Prostate gland (tissue), 2 donors: ENCODE data around the gene PRKD1. TPM values are rescaled to one million over a fixed set of nuclear protein-coding genes. Genes with fewer than 3 reads are reported as not detected.

Experiments used
- DNase-seq: peaks from one replicate; pipeline ENCODE4 v3.0.0-alpha.2; 2019; ENCODE audit warnings: low spot score
- H3K27ac ChIP-seq, 2 donors: fragments of 200-600 bp; sonication (generic); 2 replicates each; pipeline ENCODE4 v1.5.1; 2017 to 2019
- H3K27me3 ChIP-seq: fragments of 200-600 bp; sonication (generic); replicated peaks from 2 replicates; pipeline ENCODE4 v1.5.1; 2019; ENCODE audit not compliant: insufficient read depth
- H3K36me3 ChIP-seq, 2 donors: fragments of 200-600 bp; sonication (generic); 1 replicate in 1 of 2; 2 replicates in 1 of 2; pipeline versions ENCODE4 v1.5.1 to v1.8.1; 2017 to 2019
- H3K4me1 ChIP-seq: fragments of 200-600 bp; sonication (generic); replicated peaks from 2 replicates; pipeline ENCODE4 v1.5.1; 2019
- H3K4me3 ChIP-seq, 2 donors: fragments of 200-600 bp; sonication (generic); 2 replicates each; pipeline ENCODE4 v1.5.1; 2017 to 2019
- H3K9me3 ChIP-seq: fragments of 200-600 bp; sonication (generic); 2 replicates; pipeline ENCODE4 v1.5.1; 2017
- CTCF ChIP-seq, 4 experiments: fragments of 200-600 bp in 2 of 4; fragments of 450-650 bp in 2 of 4; sonication (generic) in 2 of 4; IDR thresholded peaks; 1 replicate in 3 of 4; 2 replicates in 1 of 4; pipeline ENCODE4 v1.5.1; 2016 to 2019; ENCODE audit warnings: antibody characterized with exemption in 4 of 4, mild to moderate bottlenecking in 2 of 4, moderate library complexity in 2 of 4
- POLR2A ChIP-seq: fragments of 450-650 bp; IDR thresholded peaks from one replicate; pipeline ENCODE4 v1.6.1; 2016; ENCODE audit warnings: antibody characterized with exemption, mild to moderate bottlenecking
- POLR2AphosphoS5 ChIP-seq: sonication (generic); formaldehyde crosslinking; IDR thresholded peaks from one replicate; pipeline ENCODE4 v1.6.1; 2017; ENCODE audit warnings: antibody characterized with exemption
- WGBS: methylation state at CpG from one replicate; pipeline ENCODE4 v1.1.5; 2018; 5-methylcytosine and 5-hydroxymethylcytosine counted together
- intact Hi-C: fragments of 100-400 bp; cut with DNase I; formaldehyde crosslinking; loops from one replicate; pipeline ENCODE4 v1.14.2; 2022
- total RNA-seq, 2 donors: library from RNA; depleted of rRNA; stranded (reverse); fragments of >200 nt; gene quantifications; one replicate each; pipeline ENCODE4 v1.1.0, GENCODE V29; 2016

The PRKD1 gene
- total RNA-seq, 2 donors from 2014 or later, result 45.0 to 82.0 TPM

DNA sequence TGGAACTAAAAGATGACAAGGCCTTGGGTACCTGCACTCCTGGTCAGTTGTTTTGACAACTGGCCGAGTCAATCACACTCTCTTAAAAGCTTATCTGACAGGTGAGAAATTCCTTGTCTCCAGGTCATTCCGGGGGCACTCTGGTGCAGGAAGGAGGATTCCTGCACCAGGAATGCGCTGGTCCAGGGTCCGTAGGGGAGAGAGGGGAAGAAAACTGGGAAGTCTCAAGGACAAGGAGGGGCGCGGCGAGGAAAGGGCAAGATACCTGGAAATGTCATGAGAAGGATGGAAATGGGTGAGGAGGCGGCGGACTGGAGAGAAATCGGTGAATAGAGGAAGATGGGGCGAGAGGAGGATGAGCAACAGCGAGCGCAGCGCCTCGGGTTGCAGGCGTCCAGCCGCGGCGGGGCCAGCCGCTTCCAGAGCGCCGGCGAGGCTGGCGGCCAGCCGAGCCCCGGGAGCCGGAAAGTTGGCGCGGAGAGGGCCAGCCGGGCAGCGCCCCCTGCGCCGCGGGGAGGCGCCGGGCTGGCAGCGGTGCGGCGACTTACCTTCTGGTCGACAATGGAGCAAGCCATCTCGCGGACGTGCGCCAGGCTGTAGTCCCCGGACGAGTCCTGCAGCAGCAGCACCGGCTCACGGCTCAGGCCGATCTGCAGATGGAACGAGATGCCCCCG lies 809 bp downstream of the PRKD1 start:
- H3K36me3 ChIP-seq, result no peaks in the 10 kb centered on the region
- H3K4me3 ChIP-seq, result peak overlapping the region; percentile 69 to 79
- under 1% methylated on average over 33 of the region's 51 CpGs for WGBS
- no peaks in the 10 kb centered on the region for H3K9me3 ChIP-seq
- no peaks in the 10 kb centered on the region for H3K4me1 ChIP-seq
- peak; percentile 54 for DNase-seq
- H3K27ac ChIP-seq, result peak overlapping the region; percentile 80 to 81
- H3K27me3 ChIP-seq, result no peaks in the 10 kb centered on the region
- intact Hi-C loops, result loop anchor here (5.0 to 10.0 kb wide), 2 partner anchors 185 to 372 kb away; no protein-coding TSS in a partner anchor
- TF ChIP-seq POLR2A, result no peak
- peak; percentile 8 to 42 (median 24) for TF ChIP-seq CTCF (IDR thresholded peaks at IDR 0.05)

GRCh38 chr14:29926228-29926627 lies 1.4 kb downstream of the PRKD1 start:
- WGBS, result 3% methylated on average over 8 of the region's 8 CpGs
- H3K4me1 ChIP-seq, result no peaks in the 10 kb centered on the region
- DNase-seq, result peak; percentile 6
- TF ChIP-seq CTCF (IDR thresholded peaks at IDR 0.05) (no peak), POLR2AphosphoS5 (no peak), POLR2A (no peak)
- intact Hi-C loops, result loop anchor here (5.0 to 10.0 kb wide), 2 partner anchors 184 to 371 kb away; no protein-coding TSS in a partner anchor
- peak overlapping the region; percentile 80 to 81 for H3K27ac ChIP-seq
- H3K9me3 ChIP-seq, result no peaks in the 10 kb centered on the region
- H3K4me3 ChIP-seq, result peak overlapping the region; percentile 69 to 79
- H3K36me3 ChIP-seq, result no peaks in the 10 kb centered on the region
- no peaks in the 10 kb centered on the region for H3K27me3 ChIP-seq

DNA sequence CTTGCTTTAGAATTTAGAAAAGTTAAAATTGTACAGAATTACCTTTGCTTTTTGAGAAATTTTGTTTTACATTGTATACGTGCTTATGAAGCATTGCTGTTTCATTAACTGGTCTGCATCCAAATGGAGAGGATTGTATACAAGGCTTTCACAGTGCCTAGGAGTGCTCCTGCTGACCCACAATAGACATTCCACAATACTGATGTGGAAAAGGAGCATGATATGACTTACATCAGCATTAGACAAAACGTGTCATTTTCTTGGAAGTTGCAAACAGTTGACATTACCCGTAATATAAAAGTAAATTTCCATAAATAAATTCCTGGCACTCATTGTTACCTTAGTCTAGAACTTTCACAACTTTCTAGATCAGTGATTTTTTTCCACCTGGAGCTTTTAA lies 1.9 kb downstream of the PRKD1 start:
- peak overlapping the region; percentile 69 to 79 for H3K4me3 ChIP-seq

DNA sequence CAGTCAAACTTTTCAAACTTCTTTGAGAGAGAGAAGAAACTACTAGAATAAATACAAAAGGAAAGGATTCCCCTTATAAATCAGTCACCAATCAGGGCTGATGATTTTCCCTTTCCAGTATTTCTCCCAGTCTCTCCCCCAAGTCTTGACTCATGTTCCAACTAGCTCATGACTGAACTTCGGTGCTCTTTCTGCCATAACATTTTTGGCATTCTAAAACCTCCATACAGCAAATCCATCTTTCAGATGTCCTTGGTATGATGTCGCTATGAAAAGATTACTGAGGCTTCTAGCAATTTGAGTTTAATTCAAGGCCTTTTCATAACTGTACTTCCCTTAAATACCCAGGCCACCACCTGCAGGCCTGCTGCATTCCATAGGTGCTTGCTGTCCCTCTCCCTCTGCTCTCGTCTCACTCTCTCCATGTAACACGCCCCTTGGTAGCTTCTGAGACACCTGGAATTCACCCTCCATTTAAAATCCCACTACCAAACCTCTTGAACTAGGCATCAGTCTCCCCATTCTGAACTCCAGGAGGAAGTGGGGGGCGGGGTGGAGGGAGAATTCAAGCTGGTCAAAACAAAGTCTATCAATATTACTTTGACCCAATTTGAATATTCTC lies 2.4 kb downstream of the PRKD1 start:
- Histone ChIP-seq H3K27ac (peak overlapping the region in 1 of 2 donors; percentile 81), H3K27me3 (no peaks in the 10 kb centered on the region), H3K4me3 (peak overlapping the region; percentile 69 to 79), H3K9me3 (no peaks in the 10 kb centered on the region), H3K4me1 (no peaks in the 10 kb centered on the region), H3K36me3 (no peaks in the 10 kb centered on the region)
- intact Hi-C loops, result loop anchor here (5.0 to 10.0 kb wide), 2 partner anchors 183 to 370 kb away; no protein-coding TSS in a partner anchor
- DNase-seq, result no peak
- 49% methylated on average over 5 of the region's 5 CpGs for WGBS
- no peak for TF ChIP-seq POLR2A
- no peak for TF ChIP-seq CTCF (IDR thresholded peaks at IDR 0.05)
- TF ChIP-seq POLR2AphosphoS5, result no peak

More for the DNA sequence above, 1.9 kb downstream of the PRKD1 start:
- no peaks in the 10 kb centered on the region for H3K4me1 ChIP-seq
- H3K9me3 ChIP-seq, result no peaks in the 10 kb centered on the region
- no peak for TF ChIP-seq CTCF (IDR thresholded peaks at IDR 0.05)
- TF ChIP-seq POLR2AphosphoS5, result no peak
- TF ChIP-seq POLR2A, result no peak
- intact Hi-C loops, result loop anchor here (5.0 to 10.0 kb wide), 2 partner anchors 183 to 371 kb away; no protein-coding TSS in a partner anchor
- WGBS, result 30% methylated on average over 3 of the region's 3 CpGs
- no peaks in the 10 kb centered on the region for H3K27me3 ChIP-seq
- no peaks in the 10 kb centered on the region for H3K36me3 ChIP-seq
- peak overlapping the region; percentile 80 to 81 for H3K27ac ChIP-seq
- no peak for DNase-seq
